ENCODE results near the gene ERCC3.

Gene ERCC3

GRCh38 chr2:127321303-127321702 lies 27.4 kb upstream of the ERCC3 start:
- no peak overlapping the region for H3K27ac ChIP-seq
- no peak for TF ChIP-seq ZFX (IDR thresholded peaks at IDR 0.05)
- TF ChIP-seq CTCF (conservative IDR thresholded peaks at IDR 0.05) = no peak

- TF ChIP-seq ZFX (IDR thresholded peaks at IDR 0.05) = no peak
- TF ChIP-seq CTCF (conservative IDR thresholded peaks at IDR 0.05) = no peak
- no peak overlapping the region for H3K27ac ChIP-seq
These were observed 26.8 kb upstream of the ERCC3 start for GRCh38 chr2:127320586-127321275.

GRCh38 chr2:127320067-127320466 lies 26.1 kb upstream of the ERCC3 start:
- H3K27ac ChIP-seq = no peak overlapping the region
- TF ChIP-seq ZFX (IDR thresholded peaks at IDR 0.05) (no peak), CTCF (conservative IDR thresholded peaks at IDR 0.05) (no peak)

GRCh38 chr2:127314193-127314988 lies 20.4 kb upstream of the ERCC3 start:
- TF ChIP-seq CTCF (conservative IDR thresholded peaks at IDR 0.05) (no peak), ZFX (IDR thresholded peaks at IDR 0.05) (no peak)
- H3K27ac ChIP-seq = no peak overlapping the region; the same call in 1 of the 2 replicates

GRCh38 chr2:127313406-127313805 lies 19.5 kb upstream of the ERCC3 start:
- no peak overlapping the region for H3K27ac ChIP-seq

GRCh38 chr2:127310980-127311379 lies 17.0 kb upstream of the ERCC3 start:
- no peak overlapping the region for H3K27ac ChIP-seq
- no peak for TF ChIP-seq ZFX (IDR thresholded peaks at IDR 0.05)
- no peak for TF ChIP-seq CTCF (conservative IDR thresholded peaks at IDR 0.05)

More at GRCh38 chr2:127313406-127313805, 19.5 kb upstream of the ERCC3 start:
- no peak for TF ChIP-seq CTCF (conservative IDR thresholded peaks at IDR 0.05)
- no peak for TF ChIP-seq ZFX (IDR thresholded peaks at IDR 0.05)

- TF ChIP-seq CTCF (conservative IDR thresholded peaks at IDR 0.05) (no peak), ZFX (IDR thresholded peaks at IDR 0.05) (no peak)
- H3K27ac ChIP-seq = no peak overlapping the region
These were observed 15.5 kb upstream of the ERCC3 start for GRCh38 chr2:127309468-127309867.
